ENCODE results near the gene CTTNBP2. TPM values are rescaled to one million over a fixed set of nuclear protein-coding genes. Genes with fewer than 3 reads are reported as not detected.

Gene CTTNBP2
- total RNA-seq, 1 experiment from 2014 or later = 17.6 TPM

DNA sequence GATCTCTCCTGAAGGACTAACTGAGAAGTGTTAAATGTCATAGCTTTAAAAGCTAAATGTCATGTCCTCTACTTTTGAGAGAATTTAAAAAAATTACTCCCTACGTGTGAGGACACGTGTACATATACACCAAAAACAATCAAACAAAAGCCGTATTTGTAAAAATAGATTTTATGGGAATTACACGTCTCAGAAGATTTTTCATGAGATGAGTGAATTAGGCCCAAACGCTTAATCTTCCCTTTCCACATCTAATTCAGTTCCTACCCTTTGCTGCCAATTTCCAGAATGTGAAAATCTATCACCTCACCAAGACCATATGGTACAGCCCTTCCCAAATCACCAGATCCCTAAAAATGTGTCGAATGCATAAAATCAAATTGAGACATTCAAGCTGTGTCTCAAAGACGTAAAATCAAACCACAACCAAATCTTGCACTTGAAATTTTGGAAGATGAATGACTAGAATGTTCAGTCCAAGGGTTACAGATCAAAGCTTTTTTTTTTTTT is 1.0 kb upstream of the CTTNBP2 start:
- peak overlapping the region; percentile 69 for H3K4me2 ChIP-seq (ENCODE audit: insufficient read depth, insufficient read length, low read length)
- no peak overlapping the region for H2BK12ac ChIP-seq (ENCODE audit: insufficient read length, low read depth, low read length)
- peaks cover 4% of the 10 kb centered on the region; the same call in 1 of the 2 replicates for H3K4me1 ChIP-seq (ENCODE audit: insufficient read depth, low read length)
- no peak for DNase-seq
- no peak overlapping the region for H3K18ac ChIP-seq (ENCODE audit: insufficient read length, low read depth, low read length)
- 0 out of 7 replicates have a peak overlapping the region, but pooled peaks of 1 of the 3 experiments have one; percentile 88 for H3K27ac Mint-ChIP-seq
- no peak overlapping the region for H2BK5ac ChIP-seq (ENCODE audit: insufficient read length, low read length)
- H2BK120ac ChIP-seq (ENCODE audit: low read depth, low read length, poor library complexity, severe bottlenecking) = no peak overlapping the region
- H3K23ac ChIP-seq (ENCODE audit: insufficient read length, low read depth, low read length) = no peak overlapping the region
- H3K79me1 ChIP-seq (ENCODE audit: insufficient read depth, low read depth, low read length, poor library complexity, severe bottlenecking) = no peaks in the 10 kb centered on the region
- H3K56ac ChIP-seq (ENCODE audit: insufficient read length, low read depth, low read length) = no peak overlapping the region
- no peak overlapping the region for H2AK5ac ChIP-seq (ENCODE audit: insufficient read length, low read length)
- peaks cover 7% of the 10 kb centered on the region for H3K23me2 ChIP-seq (ENCODE audit: insufficient read length, low read depth, low read length, poor library complexity, severe bottlenecking)
- peaks cover 62 to 66% of the 10 kb centered on the region in 2 experiments for H3K4me1 Mint-ChIP-seq
- no peak overlapping the region for H2BK15ac ChIP-seq (ENCODE audit: low read depth, low read length)
- WGBS (ENCODE audit: extremely low coverage, insufficient read length, low lambda C conversion rate) = no CpG with 5 or more reads among the region's 7 CpGs
- no peak overlapping the region for H3K27ac ChIP-seq (ENCODE audit: insufficient read length, low read depth, low read length)
- H3K4me3 Mint-ChIP-seq = peak overlapping the region; percentile 77 to 89
- no peak overlapping the region for H2BK20ac ChIP-seq (ENCODE audit: low read depth, low read length, poor library complexity, severe bottlenecking)
- no peak overlapping the region for H3T11ph ChIP-seq (ENCODE audit: low read length)
- H3K9me3 ChIP-seq (ENCODE audit: control insufficient read depth, low read depth, low read length) = no peaks in the 10 kb centered on the region
- H3K9ac ChIP-seq (ENCODE audit: extremely low read depth, insufficient read length, low read length) = no peak overlapping the region
- H4K91ac ChIP-seq (ENCODE audit: insufficient read length, low read depth, low read length) = no peak overlapping the region
- no peak overlapping the region for H4K5ac ChIP-seq (ENCODE audit: insufficient read length, low read depth, low read length)
- H4K8ac ChIP-seq (replicated peaks; ENCODE audit: insufficient read length, low read depth, low read length) = no peak overlapping the region
- no peak overlapping the region for H3K14ac ChIP-seq (ENCODE audit: insufficient read depth, low read length)
- no peaks in the 10 kb centered on the region for H3K27me3 ChIP-seq (ENCODE audit: insufficient read depth, low read length)
- no peaks in the 10 kb centered on the region; a peak in 1 of 5 replicates for H3K9me3 Mint-ChIP-seq
- H3K79me2 ChIP-seq (ENCODE audit: insufficient read depth, low read length) = peaks cover 15% of the 10 kb centered on the region; the same call in 1 of the 2 replicates
- TF ChIP-seq, protein P1, sequence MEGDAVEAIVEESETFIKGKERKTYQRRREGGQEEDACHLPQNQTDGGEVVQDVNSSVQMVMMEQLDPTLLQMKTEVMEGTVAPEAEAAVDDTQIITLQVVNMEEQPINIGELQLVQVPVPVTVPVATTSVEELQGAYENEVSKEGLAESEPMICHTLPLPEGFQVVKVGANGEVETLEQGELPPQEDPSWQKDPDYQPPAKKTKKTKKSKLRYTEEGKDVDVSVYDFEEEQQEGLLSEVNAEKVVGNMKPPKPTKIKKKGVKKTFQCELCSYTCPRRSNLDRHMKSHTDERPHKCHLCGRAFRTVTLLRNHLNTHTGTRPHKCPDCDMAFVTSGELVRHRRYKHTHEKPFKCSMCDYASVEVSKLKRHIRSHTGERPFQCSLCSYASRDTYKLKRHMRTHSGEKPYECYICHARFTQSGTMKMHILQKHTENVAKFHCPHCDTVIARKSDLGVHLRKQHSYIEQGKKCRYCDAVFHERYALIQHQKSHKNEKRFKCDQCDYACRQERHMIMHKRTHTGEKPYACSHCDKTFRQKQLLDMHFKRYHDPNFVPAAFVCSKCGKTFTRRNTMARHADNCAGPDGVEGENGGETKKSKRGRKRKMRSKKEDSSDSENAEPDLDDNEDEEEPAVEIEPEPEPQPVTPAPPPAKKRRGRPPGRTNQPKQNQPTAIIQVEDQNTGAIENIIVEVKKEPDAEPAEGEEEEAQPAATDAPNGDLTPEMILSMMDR (conservative IDR thresholded peaks at IDR 0.05) = no peak
- H3K36me3 Mint-ChIP-seq (ENCODE audit: insufficient read depth in 1 of 3, low read depth in 3 of 3) = no peaks in the 10 kb centered on the region; a peak in 2 of 7 replicates
- H3K4ac ChIP-seq (ENCODE audit: low read depth, low read length) = no peak overlapping the region
- H3K27me3 Mint-ChIP-seq (ENCODE audit: low read depth) = peaks cover 9% of the 10 kb centered on the region
- no peaks in the 10 kb centered on the region for H4K20me1 ChIP-seq (ENCODE audit: control insufficient read depth, insufficient read depth, insufficient read length)
- no peak overlapping the region for H2AFZ ChIP-seq (ENCODE audit: low read length)
